ENCODE data around the gene MAP3K5.
"Not testable (repeated sequence)": the region's sequence is repeated elsewhere in the genome, so short reads cannot be mapped to it uniquely, and the experiment has no call there.

MAP3K5 gene

DNA sequence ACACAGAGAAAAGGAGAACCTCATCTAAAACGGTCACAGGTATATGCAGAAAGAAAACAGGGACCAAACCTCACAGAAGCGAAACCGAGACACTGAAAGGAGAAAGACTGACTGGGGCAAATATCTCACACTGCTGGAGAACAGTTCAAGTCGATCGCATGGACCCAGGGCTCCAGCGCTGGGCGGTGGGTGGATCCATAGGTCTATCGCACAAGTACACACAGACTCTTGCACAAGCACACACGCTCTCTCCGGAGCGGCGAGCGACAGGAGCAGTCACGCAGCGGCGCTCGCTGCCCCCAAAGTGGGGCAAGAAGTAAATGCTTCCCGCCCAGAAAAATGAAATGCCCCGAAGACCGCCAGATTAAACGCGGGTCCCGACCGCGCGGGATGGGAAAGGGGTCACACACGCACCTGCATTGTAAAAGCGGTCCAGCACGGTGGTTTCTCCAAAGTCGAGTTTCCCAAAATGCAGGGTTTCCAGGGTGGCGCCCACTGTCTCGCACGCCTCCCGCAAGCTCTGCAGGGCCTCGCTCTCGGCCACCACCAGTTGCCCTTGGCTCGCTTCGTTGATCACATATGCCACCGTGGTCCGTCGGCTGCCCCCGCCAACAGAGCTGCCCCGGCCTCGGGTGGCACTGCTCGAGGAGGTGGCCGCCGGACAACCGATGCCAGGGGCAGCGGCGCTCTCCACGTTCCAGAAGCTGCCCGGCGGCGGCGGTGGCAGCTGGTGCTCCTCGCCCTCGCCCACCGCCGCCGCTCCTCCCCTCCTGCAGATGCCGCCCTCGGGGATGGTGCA is 782 bp downstream of the MAP3K5 start:
- peak; percentile 55 for DNase-seq (ENCODE audit: low spot score)

DNA sequence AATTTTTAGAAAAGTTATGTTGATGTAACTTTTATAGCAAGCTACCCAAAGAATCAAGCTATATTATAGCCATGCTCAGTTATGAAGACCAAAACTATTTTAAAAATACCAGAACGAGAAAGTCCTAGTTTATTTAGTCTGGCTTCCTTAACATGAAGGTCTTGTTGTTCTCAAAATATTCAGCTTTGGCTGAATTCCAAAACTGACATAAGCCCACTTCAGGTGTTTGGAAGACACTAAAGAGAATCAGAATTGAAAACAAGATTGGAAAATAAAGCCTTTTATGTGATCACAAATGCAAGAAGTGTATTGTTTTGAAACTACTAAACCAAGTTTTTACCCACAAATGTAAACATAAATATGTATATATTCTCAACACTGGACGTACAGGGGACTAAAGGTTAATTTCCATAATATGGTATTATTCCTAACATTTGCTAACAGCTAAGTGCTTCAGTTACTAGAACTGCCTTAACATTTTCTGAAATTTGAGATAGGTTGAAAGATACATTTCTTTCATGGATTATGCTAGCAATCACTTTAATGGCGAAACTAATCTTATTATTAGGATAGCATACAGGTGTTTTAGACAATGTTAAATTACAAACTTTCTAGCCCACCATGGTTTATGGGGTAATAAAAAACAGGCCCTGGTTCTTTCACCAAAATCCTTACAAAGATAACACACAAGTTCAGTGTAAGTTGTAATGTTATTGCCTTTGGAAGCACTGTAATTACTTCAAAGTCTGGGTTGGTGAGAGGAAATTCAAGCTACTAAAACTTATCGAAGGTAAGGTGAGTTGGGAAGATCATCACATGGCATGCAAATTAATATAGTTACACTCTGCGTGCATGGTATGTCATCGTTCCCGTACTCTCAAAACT is 1.6 kb downstream of the MAP3K5 start:
- no peak for DNase-seq (ENCODE audit: low spot score)

DNA sequence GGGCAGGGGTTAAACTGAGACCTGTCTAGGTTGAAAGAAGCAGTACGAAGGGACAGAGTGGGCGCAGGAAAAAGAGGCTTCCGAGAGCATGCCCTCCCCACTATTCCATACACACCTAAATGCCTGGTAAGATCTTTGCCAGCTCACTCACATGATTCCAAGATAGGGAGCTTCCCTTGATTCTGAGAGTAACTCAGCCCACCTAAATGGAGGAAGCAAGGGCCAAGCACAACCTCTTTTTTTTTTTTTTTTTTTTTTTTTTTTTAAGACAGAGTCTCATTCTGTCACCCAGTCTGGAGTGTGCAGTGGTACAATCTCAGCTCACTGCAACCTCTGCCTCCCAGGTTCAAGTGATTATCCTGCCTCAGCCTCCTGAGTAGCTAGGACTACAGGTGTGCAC is 2.8 kb downstream of the MAP3K5 start:
- DNase-seq (ENCODE audit: low spot score), result not testable (repeated sequence)

DNA sequence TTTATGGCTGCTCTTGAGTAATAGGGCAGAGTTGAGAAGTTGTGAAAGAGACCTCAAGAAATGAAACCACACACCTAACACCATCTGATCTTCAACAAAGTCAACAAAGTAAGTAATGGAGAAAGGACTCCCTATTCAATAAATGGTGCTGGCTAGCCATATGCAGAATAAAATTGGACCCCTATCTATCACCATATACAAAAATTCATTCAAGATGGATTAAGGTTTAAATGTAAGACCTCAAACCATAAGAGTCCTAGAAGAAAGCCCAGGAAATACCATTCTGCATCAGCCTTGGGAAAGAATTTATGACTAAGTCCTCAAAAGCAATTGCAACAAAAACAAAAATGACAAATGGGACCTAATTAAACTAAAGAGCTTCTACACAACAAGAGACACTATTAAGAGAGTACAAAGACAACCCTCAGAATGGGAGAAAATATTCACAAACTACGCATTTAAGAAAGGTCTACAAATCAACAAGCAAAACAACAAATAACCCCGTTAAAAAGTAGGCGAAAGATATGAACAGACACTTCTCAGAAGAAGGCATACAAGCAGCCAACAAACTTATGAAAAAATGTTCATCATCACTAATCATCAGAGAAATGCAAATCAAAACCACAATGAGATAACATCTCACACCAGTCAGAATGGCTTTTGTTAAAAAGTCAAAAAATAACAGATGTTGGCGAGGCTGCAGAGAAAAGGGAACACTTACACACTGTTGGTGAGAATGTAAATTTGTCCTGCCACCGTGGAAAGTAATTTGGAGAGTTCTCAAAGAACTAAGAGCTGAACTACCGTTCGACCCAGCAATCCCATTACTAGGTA is 4.0 kb downstream of the MAP3K5 start:
- peak; percentile 55 for DNase-seq (ENCODE audit: low spot score)

DNA sequence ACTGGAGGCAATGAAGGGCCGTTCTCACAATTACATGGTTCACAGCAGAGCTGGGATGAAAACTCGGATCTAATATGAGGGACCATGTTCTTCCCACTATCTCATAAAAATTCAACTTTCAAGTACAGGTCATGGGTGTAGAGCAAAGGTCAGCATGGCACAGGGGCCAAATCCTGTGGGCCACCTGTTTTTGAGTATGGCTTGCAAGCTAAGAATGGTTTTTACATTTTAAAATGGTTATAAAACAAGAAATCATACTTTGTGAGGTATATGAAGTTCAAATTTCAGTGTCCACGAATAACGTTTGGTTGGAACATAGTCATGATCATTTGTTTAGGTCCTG is 4.6 kb downstream of the MAP3K5 start:
- DNase-seq (ENCODE audit: low spot score), result no peak

DNA sequence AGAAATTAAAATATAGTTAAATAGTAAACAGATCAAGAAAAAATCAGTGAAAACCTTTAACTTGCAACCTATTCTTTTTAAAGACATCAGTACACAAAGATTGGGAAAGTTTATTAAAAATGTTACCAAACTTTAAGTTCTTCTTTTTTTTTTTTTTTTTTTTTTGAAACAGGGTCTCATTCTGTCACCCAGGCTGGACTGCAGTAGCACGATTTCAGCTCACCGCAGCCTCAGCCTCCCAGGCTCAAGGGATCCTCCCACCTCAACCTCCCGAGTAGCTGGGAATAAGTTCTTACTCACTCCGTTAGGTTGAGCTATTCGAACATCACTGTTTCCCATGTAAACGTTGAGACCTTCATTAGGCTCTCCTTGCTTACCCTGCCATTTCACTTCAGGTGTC is 5.6 kb downstream of the MAP3K5 start:
- DNase-seq (ENCODE audit: low spot score), result no peak

DNA sequence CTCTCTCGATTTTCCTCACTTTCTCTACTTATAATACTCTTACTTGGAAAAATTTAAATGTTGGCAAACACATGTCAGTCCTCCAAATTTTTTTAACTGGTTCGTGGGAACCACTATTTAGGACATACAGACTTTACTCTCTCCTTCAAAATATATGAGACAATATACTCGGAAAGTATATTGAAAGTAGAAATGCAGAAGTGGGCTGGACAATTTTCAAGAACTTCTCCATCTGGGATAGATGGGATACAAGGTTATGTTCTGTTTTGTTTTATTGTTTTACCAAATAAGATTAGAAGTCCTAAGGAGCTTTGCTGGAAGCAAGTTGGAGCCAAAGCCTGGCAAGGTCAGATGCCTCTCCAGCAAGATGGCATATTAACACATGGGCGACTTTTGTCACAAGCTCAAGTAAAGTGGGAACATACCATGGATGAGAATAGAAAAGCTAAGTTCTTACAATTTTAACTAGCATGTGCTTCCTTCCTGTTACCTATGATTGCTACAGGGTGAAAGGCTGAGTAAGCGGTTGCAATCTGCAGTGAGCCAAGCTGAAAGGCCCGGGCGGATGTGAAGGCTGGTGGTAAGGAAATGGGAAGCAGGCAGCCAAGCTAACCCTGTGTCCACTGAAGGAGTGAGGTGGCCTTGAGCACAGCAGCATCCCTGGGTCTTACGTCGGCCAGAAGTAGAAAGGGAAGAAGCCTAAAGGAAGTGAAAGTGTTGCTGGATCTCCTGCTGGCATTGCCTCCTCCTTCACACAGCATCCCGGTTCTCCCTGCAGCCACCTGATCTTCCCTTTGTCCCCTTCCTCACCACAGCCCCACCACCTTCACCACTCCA is 7.1 kb downstream of the MAP3K5 start:
- DNase-seq (ENCODE audit: low spot score), result peak; percentile 60

DNA sequence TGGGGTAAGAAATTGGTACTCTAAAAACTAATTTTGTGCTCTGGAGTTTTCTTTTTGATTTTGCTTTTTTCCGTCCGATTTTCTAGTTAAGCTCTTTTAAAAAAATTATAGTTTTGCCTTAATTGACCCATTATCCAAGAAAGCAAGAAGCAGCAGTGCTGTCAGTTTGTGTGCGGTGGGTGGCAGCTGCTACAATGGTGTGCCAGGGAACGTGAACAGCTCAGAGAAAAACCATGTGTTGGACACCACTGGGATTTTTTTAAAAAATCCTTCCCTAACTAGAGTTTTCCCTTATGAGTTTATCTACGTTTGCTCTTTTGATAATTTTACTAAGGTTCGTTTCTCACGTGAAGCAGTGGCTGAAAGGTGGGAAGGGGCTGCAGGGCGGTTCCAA is 8.0 kb downstream of the MAP3K5 start:
- no peak for DNase-seq (ENCODE audit: low spot score)

DNA sequence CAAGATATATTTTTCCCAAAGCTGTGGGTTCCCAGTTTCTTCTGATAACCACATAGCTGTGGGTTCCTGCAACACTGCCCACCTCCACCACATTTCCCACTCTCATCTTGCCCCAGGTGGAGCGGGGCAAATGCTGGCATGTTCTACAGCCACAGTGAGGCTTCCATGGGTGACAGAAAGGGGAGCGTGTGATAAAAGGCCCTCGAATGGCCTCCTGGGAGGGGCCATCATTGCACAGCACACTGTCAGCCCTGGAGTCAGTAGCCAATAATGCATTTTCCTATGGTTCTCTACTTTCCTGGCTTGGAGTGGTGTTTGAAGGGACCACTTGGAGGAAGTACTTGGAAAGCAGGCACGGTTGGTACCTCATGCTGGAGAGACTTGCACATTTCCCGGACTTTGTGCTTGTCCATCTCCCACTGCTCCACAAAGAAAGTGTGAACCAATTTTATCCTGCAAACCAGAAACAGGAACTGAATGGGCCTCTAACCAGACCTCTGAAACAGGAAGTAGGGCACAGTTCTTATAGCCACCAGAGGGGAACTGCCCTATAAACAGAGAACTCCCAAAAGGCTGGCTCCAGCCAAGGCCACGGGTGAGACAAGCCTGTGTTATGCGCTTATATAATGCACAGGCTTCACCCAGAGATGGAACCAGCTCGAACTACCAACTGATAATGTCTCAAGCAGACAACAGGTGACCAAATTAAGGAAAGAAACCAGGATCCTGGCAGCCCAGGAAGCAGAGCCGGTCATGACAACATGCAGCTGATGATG is 8.6 kb downstream of the MAP3K5 start:
- no peak for DNase-seq (ENCODE audit: low spot score)

DNA sequence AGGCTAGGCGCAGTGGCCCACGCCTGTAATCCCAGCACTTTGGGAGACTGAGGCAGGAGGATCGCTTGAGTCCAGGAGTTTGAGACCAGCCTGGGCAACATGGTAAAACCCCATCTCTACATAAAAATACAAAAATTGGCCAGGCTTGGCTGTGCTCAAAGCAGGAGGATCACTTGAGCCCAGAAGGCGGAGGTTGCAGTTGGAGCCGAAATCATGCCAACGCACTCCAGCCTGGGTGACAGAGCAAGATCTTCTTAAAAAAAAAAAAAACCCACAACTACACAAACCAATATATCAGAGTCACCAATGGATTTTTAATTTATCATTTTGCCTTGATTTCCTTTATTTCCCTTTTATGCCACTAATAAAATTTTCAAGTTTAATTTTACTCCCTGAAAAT is 9.3 kb downstream of the MAP3K5 start:
- DNase-seq (ENCODE audit: low spot score), result no peak

DNA sequence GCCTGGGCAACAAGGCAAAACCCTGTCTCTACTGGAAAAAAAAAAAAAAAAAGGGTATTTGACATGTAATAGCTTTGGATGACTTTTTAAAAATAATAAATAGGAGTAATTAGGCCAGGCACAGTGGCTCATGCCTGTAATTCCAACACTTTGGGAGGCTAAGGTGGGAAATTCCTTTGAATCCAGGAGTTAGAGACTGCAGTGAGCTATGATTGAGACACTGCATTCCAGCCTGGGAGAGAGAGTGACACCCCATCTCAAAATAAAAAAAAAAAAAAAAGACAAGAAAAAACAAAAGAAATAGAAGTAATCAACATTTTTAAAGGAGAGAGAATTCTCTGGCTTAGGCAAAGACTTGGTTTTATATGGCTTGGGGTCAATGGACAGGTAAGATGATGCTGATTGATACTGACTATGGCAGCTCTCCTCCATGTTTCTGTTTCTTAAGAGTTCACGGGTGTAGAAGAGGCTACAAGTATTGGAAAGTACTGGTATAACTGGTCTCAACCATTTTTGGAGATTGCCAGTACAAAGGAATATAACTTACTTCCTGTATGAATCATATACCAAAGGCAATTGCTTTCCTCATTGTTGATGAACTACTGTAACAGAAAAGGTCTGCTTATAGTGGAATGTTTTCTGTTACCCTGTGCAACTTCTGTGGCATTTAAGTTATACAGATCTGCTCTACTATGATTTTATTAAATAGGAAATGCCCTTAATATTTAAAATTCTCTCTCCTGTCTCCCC is 10.1 kb downstream of the MAP3K5 start:
- DNase-seq (ENCODE audit: low spot score), result peak; percentile 43

DNA sequence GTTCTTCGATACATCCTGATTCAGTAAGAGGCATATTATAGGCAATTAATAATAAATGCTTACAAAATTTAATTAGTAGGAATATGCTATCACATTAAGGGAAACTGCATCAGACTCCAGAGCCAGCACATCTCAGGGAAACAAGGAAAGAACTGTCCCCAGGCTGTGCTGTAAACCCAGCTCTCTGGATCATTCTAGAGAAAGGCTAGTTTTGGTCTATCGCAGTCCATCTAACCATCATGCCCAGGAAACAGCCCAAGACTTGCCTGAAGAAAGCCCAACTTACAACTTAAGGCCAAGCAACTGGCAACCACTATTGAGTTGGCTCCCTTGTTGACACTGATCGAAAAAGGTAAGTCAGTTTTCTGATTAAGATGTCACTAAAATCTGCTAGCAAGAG is 11.3 kb downstream of the MAP3K5 start:
- DNase-seq (ENCODE audit: low spot score), result no peak

DNA sequence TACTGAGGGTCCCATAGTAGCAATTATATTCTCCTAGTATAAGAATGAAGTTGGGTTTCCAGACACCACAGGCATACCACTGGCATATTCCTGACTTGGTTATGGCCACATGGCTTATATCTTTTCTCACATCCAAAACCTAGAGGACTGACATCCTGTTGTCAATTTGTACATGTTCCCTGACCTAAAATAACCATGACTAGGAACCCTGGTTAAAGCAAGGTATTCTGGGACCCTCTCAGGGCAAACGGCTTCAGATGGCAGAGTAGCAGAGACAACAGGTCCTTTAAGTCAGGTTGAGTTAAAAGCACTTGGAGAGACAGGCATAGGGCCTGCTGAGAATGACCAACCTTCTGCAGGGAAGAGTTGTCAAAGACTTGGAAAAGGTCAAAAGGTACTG is 12.6 kb downstream of the MAP3K5 start:
- no peak for DNase-seq (ENCODE audit: low spot score)

DNA sequence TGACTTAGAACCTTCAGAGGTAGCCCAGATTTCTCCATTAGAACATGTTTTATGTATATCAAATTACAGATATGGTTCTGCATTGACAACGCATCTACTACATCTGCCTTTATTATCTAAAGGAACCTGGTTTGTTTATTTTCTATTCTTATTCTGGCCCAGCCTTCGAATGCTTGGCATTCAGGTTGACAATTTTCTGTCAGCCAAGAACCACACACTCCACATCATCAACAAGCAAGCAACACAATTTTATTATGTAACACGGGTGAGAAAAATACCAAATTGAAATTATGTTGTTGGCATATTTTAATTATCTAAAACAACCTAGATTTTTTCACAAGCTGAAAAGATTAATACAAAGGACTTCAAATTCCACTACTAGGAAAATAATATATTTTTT is 14.6 kb downstream of the MAP3K5 start:
- DNase-seq (ENCODE audit: low spot score), result no peak

DNA sequence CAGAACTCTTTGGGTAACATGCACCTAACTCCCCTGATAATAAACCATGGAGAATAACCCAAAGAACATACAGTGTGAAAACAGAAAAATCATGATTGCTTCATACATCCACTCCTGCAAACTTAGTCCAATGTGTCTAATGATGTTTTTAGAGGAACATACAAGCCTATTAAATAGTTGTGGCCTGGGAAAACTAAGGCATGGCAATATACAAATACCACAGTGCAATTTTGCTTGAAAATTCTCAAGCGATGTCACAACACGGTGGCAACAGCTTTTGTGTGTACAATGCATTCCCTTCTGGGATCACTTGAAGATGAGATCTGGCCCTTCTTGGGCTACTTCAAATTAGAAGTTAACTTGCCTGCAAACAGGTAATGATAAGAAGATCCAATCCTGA is 16.7 kb downstream of the MAP3K5 start:
- no peak for DNase-seq (ENCODE audit: low spot score)

DNA sequence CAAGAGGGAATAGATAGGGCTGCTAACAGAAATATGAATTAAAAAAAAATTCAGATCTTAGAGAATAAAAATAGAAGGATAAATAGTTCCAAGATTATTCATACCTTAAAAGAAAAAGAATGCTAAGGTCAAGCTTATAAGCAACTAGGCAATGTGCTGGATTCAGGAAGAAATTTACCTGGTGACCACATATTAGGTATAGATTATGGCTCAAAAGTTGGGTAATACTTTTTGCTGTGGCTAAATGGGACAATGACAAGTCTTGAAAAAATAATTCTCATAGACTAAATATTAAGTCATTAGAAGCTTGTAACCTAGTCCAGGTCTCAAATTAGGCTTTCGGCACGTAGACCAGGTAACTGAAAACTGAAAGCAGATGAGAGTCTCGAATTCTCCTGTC is 17.2 kb downstream of the MAP3K5 start:
- no peak for DNase-seq (ENCODE audit: low spot score)

DNA sequence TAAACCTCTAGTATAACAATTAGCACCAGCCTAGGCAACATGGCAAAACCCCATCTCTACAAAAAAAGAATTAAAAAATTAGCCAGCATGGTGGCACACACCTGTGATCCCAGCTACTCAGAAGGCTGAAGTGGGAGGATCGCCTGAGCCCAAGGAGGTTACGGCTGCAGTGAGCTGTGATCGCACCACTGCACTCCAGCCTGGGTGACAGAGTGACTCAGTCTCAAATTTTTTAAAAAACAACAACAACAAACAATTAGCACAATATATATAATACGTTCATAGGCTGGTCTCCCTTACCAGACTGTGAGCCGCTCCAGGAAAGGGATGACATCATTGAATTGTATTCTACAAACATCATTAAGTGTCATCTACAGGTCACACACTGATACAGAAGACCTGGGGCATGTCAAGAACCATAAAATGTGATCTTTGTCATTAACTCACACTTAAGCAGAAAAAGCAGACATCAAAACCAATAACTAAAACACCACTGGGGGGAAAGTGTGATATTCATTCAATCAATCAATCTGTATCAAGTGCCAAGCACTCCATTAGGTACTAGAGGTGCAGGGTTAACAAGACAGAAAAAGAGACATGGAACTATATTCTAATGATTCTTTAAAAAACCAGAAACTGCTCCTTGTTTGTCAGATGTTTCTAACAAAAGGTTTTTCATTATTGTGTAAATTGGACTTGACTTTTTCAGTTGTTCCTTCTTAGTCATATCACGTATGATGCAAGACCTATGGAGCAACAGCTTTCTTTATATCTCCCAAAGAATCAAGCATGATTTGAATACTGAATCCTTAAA is 17.8 kb downstream of the MAP3K5 start:
- no peak for DNase-seq (ENCODE audit: low spot score)

DNA sequence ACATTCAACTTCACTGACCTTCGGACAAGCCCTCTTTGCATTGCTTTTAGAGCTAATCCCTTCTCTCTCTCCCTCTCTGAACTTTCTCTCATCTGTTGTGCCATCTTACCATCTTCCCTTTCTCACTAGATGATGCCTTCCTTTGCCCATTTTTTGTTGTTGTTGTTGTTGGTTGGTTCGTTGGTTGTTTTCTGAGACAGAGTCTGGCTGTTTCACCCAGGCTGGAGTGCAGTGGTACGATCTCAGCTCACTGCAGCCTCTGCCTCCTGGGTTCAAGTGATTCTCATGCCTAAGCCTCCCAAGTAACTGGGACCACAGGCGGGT is 18.8 kb downstream of the MAP3K5 start:
- DNase-seq (ENCODE audit: low spot score), result no peak

DNA sequence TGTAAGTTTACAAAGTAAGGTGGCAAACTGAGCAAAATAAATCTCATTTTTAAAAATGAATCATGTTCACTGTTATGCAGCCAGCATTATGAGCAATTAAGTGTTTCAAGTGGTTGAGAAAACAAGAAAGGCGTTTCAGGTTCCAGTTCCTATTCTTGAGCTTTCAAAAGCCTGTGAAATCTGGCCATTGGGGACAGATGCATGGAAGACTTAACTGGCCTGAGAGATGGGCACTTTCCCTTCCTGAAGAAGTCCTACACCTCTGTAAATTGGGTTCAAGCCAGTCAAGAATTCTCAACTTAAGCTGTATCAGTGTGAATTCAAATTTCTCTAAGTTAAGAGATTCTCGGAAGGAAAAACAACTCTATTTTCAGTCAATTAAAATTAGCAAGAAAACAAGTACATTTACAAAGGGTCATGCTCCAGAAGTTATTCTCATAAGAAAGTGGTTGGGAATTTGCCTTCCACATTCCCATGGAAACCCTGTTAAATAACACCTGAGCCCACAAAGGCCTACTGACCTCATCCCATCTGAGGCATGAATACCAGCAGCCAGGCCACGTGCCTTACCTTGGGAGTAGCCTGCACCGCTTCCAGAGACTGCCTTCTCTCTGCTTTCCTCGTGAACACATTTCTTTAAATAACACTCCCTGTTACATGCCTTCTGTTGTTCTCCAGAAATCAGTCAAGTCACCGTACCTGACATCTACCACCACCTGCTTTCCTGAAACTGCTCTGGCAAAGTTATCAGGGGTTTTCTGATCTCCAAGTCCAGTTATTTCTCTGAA is 19.4 kb downstream of the MAP3K5 start:
- DNase-seq (ENCODE audit: low spot score), result no peak

Data from activated CD4-positive, alpha-beta T cell treated with anti-CD3 and anti-CD28 coated beads, Interleukin-2, Interleukin-4, amounts not matched to agents 100 ng/mL and 50 ng/mL, durations not matched to agents 16 hours and 8 hours (primary cell).